Hypothalamus (tissue), 51 donors: ENCODE measurements around the gene CABS1.

Experiments used
- DNase-seq, 51 donors: peaks; one replicate each; lab custom pipeline; 2025; lab: John Stamatoyannopoulos, UW

CABS1 gene

GRCh38 chr4:70334681-70335080 is at the start of gene CABS1:
Gene CABS1 (plus strand): TSS chr4:70334981. CDS start chr4:70335040, 59 bp downstream.
- DNase-seq = no peak

- DNase-seq = no peak
Measured at GRCh38 chr4:70288651-70289050, 46.1 kb upstream of the CABS1 start.

DNA sequence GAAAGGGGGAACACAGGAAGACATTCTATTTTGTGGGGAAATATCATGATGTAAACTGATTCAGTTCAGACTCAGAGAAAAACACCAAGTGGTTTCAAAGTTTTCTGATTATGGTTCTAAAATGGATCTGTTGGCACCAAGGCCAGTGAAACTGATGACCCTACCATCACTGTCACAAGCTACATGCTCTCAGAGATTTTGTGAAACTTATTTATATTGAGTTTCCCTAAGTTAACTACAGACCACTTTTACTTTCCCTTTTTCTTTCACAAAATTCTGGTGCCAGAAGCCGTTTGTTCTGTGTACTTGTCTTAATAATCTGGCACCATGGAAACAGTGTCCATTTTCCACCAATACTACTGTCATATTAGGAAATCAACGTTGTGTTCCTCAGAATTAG is 43.4 kb upstream of the CABS1 start:
- no peak for DNase-seq

DNA sequence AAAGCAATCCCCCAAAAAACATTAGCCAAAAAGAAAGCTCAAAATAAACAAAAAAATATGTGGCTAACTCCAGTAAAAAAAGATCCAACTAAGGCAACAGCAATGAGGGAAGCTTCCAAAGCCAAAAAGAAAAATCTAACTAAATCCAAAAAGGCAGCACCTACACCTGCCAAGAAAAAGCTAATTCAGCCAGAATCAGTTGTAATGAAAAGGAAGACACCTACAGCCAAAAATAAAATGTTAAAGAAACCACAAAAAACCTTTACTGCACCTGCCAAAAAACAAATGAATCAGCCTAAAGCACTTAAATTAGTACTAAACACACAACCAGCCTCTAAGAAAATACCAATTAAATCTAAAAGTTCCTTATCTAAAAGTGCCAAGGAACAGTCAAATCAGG is 37.2 kb upstream of the CABS1 start:
- DNase-seq = no peak

GRCh38 chr4:70298051-70298450 is 36.7 kb upstream of the CABS1 start:
- DNase-seq = no peak

- no peak for DNase-seq
Measured at GRCh38 chr4:70299643-70300042, 35.1 kb upstream of the CABS1 start.

DNA sequence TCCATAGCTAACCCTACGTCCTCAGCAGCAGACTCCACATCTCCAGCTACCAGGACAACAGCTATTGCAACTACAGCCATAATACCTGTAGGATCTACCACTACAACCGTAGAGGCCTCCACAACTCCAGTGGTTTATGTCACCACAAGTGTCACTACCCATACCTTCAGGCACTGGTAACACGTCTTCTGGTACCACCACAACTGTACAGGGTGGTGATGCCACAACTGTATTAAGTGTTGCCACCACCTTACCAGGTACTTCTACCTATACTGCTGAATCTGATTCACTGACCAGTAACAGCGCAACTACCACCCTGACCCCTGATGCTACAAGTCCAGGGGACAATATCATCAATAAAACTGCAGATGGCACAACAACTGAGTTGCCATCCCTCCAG is 34.6 kb upstream of the CABS1 start:
- DNase-seq = no peak

GRCh38 chr4:70303090-70303489 is 31.7 kb upstream of the CABS1 start:
- no peak for DNase-seq

- DNase-seq = no peak
Measured at GRCh38 chr4:70305601-70306000, 29.2 kb upstream of the CABS1 start.

DNA sequence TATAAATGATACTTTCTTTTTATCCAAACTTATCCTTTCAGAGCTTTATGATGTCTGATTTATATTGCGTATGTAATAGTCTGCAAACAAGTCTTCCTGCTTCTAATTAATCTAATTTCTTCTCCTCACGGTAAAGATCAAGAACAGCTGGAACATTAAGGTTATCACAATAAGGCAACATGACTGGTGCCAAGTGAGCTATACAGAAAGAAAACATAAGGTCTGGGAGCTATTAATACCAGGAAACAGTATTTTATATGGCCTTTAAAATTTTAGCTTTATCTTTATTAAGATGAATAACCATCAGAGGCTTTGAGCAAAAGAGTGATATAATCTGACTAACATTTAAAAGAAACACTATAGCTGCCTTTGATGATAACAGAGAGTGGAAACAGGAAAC is 28.7 kb upstream of the CABS1 start:
- no peak for DNase-seq

GRCh38 chr4:70313736-70314135 is 21.0 kb upstream of the CABS1 start:
- no peak for DNase-seq

- DNase-seq = no peak
Measured at GRCh38 chr4:70315928-70316327, 18.9 kb upstream of the CABS1 start.

DNA sequence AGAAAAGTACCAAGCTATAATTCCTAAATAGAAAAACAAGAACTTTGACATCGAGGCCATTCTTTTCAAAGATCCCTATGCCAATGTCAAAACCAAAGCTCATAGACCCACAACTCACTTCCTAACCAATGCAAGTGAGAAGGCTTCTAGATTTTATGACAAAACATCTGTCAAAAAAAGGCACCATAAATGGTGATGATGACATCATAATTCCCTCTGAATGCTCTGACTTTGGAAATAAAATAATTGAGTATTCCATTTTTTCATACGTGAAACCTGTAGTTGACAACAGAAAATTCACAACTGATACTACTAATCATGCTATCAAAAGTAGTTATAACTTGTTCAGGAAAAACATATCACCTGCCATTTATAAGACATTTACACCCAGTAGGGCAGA is 8.7 kb upstream of the CABS1 start:
- DNase-seq = no peak

DNA sequence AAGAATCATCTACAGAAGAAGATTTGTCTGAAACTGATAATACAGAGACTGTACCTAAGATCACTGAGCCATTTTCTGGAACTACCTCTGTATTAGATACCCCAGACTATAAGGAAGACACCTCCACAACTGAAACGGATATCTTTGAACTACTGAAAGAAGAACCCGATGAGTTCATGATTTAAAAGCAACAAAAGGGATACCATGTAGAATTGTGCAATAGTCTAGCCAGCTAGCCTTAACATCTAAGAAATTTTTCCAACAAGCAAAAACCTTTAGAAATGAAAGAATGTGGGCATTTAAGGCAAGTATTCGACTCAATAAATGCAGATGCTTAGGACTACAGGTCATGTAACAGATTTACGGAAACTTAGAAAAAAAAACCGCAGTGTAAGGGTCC is 1.3 kb downstream of the CABS1 start:
- DNase-seq = no peak

GRCh38 chr4:70337886-70338420 is 3.2 kb downstream of the CABS1 start:
- no peak for DNase-seq

DNA sequence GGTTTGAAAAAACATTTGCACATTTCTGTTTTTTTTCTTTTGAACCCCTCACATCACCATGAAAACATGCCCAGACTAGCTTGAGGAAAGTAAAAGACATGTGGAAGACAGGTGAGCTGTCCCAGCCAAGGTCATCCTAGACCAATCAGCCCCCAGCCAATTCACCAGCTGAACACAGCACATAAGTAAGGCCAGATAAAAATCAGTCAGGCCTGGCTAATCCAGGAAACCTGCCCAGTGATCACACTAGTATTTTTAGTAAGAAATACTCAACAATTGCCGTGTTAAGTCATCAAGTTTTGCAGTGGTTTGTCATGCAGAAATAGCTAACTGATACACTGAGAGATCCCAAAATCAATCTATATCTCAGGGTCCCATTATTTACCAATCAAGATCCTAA is 21.4 kb downstream of the CABS1 start:
- DNase-seq = no peak

DNA sequence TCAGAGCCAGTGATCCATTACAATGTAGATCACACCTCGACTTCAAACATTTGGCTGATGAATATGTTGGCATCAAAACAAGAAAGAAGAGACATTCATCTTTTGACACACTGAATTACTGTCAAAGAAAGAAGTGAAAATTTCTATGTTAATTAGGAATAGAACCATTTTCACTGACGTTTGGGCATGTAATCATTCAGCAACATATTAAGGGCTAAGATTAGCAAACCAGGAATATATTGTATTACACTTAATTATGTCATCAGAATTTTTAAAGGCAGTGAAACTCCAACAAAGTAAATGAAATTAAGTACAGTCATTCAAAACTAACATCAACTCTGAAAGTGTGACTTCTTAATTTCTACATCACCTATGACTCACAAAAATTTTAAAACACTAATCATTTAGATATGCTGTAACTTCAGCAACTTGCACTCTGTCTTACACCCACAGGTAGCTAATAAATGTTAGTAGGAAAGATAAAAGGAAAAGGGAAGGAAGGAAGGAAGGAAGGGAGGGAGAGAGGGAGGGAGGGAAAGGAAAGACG is 24.4 kb downstream of the CABS1 start:
- no peak for DNase-seq

DNA sequence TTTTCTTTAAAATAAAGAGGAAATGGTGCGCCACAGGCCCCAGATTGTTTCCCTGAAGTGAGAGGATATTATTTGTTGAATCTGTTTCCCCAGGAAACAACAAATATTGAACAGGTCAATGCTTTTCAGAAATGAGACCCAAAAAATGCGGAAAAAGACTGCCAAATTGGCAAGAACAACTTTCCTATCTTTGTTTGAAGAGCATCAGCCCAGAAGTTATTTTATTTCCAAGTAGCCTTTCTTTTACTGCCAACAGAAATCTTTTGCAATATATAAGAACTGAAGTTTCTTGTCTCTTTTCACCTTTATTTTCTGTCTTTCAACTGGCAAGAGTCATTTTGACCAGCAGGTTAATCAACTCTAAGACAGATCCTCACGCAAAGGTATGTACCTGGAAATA is 25.7 kb downstream of the CABS1 start, which contains the start of gene SMR3A:
Gene SMR3A, plus strand, starts transcription at position 301 of the 400 bp plus-strand sequence. CDS start 1,356 bp downstream, outside the sequence.
- no peak for DNase-seq

DNA sequence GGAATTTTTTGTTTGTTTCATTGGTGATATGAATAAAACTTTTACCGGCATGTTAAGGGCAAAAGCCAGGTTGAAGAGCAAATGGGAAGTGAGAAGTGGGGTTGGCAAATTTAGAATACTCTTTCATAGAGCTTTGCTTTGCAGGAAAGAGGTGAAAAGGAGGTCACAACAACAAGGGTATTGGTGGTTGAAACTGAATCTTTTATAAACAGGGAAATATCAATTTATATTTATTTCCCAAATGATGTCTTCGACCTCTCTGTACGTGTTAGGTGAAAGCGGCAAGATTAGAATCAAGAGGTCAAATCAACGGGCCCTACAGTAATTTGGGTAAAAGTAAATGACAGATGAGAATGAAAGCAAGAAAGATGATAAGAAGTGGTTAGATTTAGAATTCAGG is 29.2 kb downstream of the CABS1 start:
- no peak for DNase-seq

- DNase-seq = no peak
Measured at GRCh38 chr4:70365479-70365878, 30.7 kb downstream of the CABS1 start.

- DNase-seq = no peak
Measured at GRCh38 chr4:70367813-70368212, 33.0 kb downstream of the CABS1 start.

DNA sequence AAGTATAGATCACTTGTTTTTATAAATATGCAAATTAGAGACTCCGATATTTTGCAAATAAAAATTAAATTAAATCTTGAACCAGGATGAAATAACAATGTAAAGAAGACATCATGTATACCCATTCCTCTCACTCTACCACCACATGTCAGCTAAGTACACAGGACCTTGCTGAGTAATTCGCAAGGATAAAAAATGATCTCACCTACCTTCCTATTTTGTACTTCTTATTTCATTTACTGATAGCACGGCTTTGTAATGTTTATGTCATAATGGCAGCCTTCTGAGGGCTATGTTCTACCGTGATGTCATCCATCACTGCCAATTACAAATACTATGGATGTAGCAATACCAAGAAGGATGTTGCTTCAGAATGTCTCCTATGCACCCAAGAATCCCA is 37.2 kb downstream of the CABS1 start:
- DNase-seq = no peak

GRCh38 chr4:70372760-70373159 is 38.0 kb downstream of the CABS1 start:
- DNase-seq = no peak
